SIG-M5 (cell line): ENCODE measurements around the gene LCORL.
"Not testable (repeated sequence)": the region's sequence is repeated elsewhere in the genome, so short reads cannot be mapped to it uniquely, and the experiment has no call there.

Experiments
- DNase-seq: peaks from one replicate; lab custom pipeline; 2025; lab: John Stamatoyannopoulos, UW

LCORL gene

GRCh38 chr4:17851959-17852358 is 169.6 kb downstream of the LCORL start:
- DNase-seq, result no peak

- not testable (repeated sequence) for DNase-seq
These were observed 171.3 kb downstream of the LCORL start for GRCh38 chr4:17850295-17850694.

- DNase-seq, result no peak
These were observed 175.3 kb downstream of the LCORL start for GRCh38 chr4:17846266-17846665.

DNA sequence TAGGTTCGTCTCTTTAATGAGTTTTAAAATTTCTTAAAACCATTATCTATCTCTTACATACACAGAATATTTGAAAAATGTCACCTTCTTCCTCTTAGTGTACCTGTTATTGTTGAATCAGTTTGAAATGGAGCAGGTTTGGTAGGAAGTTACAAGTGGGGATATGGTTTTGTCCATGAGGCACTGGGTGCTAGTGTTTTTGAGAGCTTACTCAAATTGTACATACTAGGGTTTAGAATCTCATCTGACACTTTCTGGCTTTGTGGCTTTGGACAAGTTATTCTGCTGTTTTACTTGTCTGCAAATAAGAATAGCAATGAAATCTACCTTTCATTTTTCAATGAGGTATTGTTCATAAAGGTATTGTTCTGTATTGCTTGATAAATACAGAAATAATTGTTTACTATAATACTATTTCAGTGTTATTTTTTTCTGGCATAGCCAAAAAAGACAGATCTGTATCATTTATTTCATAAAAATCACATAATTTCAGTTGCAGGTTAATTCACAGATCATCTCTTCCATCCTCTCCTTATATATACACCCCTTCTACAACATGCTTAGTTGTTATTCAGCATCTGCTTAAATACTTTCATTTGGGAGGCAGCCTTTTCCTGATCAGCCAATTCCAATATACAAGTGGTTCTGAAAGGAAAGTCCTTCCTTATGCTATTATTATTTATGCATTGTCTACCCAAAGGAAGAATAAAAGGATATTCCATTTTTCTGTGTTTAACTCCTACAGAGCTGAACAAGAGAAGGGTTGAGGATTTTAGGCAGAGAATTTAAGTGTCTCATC is 197.5 kb downstream of the LCORL start:
- DNase-seq, result no peak

DNA sequence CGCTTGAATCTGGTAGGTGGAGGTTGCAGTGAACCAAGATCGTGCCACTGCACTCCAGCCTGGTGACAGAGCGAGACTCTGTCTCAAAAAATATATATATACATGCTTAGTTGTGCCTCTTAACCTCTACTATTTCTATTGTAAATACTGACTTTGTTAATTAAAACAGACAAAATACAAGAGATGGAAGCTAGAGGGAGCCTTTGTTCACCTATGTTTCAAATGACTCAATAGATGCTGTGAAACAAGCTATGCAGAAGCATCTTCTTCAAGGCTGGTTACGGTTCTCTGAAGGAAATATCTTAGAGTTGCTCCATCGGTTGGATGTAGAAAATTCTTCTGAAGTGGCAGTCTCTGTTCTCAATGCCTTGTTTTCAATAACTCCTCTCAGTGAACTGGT is 204.5 kb downstream of the LCORL start:
- peak; percentile 14 for DNase-seq

DNA sequence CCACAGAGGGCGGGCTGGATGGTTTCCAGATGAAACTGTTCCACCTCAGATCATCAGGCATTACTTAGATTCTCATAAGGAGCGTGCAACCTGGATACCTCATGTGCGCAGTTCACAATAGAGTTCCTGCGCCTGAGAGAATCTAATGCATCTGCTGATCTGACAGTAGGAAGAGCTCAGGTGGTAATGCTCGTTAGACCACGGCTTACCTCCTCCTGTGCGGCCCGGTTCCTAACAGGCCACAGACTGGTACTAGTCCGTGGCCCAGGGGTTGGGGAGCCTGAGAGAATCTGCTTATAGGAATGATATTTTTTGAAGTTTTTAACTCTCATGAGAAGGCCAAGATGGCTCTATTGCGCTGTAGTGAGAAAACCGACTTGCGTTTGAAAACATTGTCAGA is 205.4 kb downstream of the LCORL start:
- DNase-seq, result no peak

DNA sequence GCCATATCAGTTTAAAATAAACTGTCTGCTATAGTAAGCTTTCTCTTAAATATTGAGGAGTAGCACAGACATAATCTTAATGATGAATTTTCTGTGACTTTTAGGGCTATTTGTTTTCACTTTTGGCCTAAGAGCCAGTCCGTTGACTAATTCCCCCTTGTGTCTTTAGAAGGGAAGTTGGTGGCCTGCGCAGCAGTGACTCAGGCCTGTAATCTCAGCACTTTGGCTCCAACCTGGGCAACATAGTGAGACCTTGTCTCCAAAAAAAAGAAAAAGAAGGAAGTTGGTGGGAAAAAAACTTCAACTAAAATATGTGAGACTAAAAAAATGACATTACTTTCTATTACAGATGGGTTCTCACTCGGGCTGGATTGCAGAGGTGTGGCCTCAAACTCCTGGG is 207.4 kb downstream of the LCORL start:
- DNase-seq, result no peak

DNA sequence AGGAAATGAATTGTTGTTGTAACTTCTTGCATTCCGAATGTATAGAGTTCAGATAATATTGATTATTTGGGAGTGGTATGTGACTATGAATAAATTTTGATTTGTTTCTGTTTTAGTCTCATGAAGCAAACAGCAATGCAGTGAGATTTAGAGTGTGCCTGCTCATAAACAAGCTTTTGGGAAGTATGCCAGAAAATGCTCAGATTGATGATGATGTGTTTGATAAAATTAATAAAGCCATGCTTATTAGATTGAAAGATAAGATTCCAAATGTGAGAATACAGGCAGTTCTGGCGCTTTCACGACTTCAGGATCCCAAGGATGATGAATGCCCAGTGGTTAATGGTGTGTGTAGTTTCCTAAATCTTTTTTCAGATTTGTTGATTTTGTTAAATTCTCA is 208.8 kb downstream of the LCORL start:
- DNase-seq, result no peak

DNA sequence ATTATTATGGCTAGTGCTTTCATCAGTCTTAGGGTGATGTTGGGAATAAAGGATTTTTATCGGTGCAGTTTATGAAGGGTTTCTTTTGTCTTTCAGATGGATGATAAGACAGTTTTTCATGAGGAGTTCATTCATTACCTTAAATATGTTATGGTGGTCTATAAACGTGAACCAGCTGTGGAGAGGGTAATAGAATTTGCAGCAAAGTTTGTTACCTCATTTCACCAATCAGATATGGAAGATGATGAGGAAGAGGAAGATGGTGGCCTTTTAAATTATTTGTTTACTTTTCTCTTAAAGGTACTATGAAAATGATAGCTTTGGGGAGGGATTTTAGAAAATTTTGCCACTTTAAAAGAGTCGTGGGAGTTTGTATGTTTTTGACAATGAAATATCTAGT is 209.4 kb downstream of the LCORL start:
- no peak for DNase-seq

DNA sequence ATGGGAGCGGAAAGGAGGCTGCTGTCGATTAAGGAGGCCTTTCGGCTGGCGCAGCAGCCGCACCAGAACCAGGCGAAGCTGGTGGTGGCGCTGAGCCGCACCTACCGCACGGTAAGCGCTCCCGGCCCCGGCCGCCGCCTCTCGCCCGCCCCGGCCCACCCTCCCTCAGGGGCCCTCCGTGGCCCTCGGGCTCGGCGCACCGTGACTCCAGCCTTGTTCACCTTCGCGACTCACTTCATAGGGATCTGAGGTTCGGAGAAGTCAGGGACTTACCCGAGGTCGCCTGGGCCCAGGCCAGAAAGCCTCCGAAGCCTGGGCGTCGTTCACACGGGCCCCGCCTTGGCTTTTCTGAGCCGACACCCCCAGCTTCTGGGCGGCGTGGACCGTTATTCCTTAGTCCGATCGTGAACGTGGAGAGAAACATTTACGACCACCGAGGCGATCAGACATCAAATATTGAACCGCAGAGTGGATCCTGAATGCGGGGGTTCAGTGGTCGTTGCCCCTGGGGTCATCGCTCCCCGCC is 210.4 kb downstream of the LCORL start:
- no peak for DNase-seq

DNA sequence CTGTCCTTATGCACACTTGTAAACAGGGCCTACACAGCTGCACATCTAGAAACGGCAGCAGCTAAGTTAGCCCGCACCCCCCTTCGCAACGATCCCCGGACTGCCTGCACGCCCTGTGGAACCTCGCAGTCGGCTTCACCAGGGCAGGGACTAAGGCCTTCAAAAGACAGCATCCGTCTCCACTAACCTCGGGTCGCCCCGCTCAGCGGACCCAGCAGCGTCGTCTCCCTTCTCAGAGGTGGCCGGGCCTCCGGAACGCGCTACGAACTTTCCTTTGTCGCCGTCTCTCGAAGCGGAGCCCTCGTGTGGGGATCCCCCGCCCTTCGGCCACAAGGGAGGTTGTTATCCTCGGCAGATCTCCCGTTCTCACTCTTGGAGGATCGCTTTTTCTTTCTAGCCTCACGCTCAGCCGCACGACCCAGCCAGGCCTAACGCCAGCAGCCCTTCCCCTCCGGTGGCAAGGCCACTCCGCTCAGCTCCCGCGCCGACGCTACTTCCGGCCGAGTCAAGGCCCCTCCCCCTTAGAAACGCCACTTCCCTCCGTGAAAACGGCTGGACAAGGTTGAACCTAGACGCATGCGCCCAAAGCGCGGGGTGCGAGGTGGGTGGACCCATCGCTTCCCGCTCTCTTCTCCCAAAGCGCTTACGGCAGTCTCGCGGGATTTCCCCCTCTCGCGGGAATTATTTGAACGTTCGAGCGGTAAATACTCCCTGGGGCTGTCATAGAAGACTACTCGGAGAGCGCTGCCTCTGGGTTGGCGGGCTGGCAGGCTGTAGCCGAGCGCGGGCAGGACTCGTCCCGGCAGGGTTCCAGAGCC is 211.1 kb downstream of the LCORL start, which contains the start of the genes DCAF16 and NCAPG:
DCAF16 (minus strand) TSS at position 498 of the 818 bp plus-strand sequence. CDS start 6,616 bp downstream, outside the sequence.
NCAPG (plus strand) TSS at position 720 of the 818 bp plus-strand sequence. CDS start 99 bp downstream, outside the sequence.
- peak; percentile 87 for DNase-seq

DNA sequence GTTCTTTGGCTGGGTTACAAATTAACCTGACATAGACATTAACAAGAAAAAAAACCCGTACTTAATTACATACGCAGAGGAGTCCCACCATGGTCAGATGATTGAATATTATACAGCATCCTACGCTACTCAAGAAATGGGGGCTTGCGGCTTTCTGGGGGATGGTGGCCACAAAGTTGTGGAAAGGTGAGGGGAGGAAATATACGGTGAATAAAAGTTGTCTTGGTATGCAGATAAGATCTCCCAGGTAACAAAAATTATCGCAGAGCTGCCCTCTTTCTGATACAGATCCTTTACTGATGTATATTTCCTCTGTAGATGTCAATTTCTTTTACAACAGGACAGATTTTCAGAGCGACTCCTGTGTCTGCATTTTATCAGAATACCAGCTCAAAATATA is 211.9 kb downstream of the LCORL start:
- no peak for DNase-seq

GRCh38 chr4:17807446-17807845 is 214.1 kb downstream of the LCORL start:
- DNase-seq, result no peak

- DNase-seq, result no peak
These were observed 215.9 kb downstream of the LCORL start for GRCh38 chr4:17805580-17806155.

DNA sequence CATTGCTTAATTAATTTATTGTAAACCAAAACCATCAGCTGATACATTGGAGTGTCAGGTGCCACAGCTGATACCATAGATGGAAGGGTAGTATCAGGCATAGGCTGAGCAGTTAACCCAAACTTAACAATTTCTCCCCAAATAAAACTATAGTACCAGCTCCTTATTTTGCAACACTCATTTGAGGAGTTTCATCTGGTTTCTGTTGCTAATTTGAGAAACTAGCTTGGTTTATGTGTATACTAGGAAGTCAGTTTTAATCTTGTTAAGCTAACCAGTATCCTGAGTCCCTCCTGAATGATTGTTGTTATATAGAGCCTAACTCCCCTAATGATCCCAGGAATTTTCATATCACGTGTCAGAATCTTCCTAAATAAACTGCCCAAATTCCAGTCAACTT is 223.7 kb downstream of the LCORL start:
- DNase-seq, result no peak

GRCh38 chr4:17794730-17795129 is 226.8 kb downstream of the LCORL start:
- no peak for DNase-seq
